Measurements from ENCODE around the gene PPP1R1B.

Gene PPP1R1B

DNA sequence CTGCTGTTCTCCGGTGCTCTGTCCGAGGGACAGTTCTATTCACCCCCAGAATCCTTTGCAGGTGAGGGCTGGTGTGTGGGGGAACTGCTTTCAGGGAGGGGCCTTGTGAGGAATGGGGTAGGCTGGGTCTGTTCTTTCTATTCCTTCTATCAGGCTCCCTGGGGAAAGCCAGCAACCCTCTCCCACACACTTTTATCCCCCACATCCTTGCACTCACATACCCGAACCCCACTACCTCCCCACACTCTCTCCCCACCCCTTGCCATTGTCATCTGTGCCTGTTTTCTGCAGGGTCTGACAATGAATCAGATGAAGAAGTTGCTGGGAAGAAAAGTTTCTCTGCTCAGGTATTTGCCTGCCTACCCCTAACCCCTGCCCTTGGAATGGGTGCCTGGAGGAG lies 32.0 kb downstream of the PPP1R1B start:
- DNase-seq = no peak

DNA sequence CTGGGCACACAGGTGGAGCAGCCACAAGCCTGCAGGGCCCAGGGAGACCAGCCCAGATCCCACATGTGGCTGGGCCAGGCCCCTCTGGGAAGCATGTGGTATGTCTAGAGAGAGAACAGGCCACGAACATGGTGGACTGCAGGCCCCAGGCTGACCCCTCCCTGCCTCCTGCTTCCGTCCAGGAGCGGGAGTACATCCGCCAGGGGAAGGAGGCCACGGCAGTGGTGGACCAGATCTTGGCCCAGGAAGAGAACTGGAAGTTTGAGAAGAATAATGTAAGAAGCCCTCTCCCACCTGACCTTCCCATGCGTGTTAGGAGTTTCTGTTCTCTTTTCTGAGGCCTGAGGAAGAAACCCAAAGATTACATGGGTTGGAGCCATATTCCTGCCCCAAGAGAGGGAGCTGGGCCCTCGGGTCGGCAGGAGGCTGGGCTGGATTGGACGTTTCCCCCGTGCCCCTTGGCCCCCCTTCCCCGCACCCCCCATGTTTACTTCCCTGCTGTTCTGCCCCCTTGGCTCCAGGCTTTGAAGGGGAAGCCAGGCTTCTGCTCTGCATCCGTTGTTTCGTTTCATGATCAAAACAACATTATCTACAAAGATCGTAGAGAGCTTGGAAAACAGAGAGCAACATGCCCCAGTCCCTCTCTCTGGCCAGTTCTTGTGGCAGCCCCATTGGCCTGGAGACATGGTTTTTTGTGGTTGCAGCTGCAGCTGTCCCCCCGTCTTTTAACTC lies 32.7 kb downstream of the PPP1R1B start:
- no peak for DNase-seq

DNA sequence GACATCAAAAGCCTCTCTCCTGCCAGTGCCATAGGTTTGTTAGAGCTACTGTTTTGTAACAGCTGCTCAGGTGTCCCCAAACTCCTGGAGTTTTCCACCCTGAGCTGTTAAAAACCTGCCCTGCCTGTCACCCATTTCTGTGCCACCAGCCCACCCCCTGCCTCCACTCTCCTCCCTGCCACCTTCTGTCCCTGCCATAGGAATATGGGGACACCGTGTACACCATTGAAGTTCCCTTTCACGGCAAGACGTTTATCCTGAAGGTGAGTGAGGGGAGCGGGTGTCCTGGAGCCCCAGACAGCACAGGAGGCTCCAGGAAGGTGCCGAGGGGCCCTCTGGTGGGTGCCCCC lies 33.2 kb downstream of the PPP1R1B start:
- DNase-seq = no peak

DNA sequence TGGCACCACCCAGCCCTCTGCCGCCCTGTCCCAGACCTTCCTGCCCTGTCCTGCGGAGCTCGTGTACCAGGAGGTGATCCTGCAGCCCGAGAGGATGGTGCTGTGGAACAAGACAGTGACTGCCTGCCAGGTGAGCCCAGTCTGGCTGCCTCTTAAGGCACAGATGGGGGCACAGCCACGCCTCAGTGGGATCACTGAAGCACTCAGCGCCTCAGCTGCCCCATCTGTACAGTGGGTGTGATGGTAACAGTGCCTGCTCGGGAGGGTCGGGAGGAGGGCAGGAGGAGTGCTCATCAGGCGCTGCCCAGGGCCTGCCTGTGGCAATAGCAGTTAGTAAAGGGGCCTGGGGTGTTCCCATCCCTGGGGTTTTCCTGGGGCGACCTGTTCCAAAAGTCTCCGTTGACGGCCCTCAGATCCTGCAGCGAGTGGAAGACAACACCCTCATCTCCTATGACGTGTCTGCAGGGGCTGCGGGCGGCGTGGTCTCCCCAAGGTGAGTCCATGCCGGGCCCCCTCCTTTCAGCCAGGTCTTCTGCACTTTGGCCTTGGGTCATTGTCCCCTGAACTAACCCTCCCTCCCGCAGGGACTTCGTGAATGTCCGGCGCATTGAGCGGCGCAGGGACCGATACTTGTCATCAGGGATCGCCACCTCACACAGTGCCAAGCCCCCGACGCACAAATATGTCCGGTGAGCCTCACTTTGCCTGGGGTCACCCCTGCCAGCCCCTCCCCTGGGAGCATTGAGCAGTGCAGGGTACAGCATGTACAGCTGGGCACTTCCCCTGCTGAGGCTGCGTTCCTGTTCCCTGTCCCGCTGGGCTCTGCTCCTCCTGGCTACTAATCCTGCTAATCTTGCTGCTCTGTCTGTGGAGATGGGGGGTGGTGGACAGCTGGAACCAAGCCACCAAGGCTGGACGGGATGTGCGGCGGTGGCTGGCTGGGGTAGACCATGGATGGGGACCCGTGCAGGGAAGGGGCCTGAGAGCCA lies 33.9 kb downstream of the PPP1R1B start:
- no peak for DNase-seq

DNA sequence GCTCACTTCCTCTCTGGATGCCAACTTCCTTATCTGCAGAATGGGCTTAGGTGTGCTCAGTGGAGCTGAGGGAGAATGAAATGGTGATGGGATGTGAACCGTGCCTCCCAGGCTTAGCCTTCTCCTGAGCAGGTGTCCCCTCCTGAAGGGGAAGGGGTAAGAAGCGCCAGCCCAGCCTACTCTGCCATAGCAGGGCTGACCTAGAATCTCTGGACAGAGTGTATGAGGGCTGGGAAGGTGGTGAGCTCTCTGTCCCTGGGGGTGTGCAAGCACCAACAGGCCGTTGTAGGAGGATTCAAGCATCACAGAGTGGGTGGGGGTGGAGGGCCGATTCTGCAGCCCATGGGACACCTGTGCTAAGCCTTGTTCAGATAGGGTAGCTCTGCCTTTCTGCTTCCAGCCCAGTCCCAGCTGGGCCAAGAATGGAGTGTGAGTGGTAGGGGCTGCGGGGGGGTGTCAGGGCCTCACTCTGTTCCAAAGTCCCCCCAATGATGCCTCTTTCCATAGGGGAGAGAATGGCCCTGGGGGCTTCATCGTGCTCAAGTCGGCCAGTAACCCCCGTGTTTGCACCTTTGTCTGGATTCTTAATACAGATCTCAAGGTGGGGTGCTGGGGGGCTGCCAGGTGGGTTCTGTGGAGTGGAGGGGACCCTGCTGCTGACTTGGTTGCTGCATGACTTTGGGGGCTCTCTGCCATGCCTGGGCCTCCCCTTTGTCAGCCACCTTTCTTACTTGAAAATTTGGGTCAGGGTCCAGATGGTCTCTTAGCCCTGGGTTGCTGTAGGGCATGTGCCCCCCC lies 35.2 kb downstream of the PPP1R1B start:
- DNase-seq = no peak

DNA sequence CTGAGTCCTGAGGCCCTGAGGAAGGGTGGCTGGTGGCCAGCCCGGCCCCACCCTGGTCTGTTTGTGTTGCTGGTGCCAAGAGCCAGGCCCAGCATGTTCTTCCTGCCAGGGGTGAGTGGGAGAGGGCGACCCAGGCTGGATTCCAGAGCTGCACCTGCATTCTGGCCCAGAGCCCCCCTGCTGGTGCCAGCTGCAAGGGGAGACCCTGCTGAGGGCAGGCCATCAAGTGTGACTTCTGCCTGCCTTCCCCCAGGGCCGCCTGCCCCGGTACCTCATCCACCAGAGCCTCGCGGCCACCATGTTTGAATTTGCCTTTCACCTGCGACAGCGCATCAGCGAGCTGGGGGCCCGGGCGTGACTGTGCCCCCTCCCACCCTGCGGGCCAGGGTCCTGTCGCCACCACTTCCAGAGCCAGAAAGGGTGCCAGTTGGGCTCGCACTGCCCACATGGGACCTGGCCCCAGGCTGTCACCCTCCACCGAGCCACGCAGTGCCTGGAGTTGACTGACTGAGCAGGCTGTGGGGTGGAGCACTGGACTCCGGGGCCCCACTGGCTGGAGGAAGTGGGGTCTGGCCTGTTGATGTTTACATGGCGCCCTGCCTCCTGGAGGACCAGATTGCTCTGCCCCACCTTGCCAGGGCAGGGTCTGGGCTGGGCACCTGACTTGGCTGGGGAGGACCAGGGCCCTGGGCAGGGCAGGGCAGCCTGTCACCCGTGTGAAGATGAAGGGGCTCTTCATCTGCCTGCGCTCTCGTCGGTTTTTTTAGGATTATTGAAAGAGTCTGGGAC lies 36.0 kb downstream of the PPP1R1B start:
- DNase-seq = peak; percentile 41

DNA sequence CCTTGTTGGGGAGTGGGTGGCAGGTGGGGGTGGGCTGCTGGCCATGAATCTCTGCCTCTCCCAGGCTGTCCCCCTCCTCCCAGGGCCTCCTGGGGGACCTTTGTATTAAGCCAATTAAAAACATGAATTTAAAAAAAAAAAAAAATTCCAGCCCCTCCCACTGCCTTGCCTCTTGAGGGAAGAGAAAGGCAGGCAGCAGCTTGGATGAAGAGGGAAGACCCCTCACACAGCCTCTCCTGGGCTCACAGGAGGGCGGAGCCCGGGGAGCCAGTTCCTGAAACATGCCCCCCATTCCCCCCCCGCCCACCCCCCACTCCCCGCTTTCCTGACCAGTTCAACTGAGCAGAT lies 36.6 kb downstream of the PPP1R1B start:
- DNase-seq = no peak

DNA sequence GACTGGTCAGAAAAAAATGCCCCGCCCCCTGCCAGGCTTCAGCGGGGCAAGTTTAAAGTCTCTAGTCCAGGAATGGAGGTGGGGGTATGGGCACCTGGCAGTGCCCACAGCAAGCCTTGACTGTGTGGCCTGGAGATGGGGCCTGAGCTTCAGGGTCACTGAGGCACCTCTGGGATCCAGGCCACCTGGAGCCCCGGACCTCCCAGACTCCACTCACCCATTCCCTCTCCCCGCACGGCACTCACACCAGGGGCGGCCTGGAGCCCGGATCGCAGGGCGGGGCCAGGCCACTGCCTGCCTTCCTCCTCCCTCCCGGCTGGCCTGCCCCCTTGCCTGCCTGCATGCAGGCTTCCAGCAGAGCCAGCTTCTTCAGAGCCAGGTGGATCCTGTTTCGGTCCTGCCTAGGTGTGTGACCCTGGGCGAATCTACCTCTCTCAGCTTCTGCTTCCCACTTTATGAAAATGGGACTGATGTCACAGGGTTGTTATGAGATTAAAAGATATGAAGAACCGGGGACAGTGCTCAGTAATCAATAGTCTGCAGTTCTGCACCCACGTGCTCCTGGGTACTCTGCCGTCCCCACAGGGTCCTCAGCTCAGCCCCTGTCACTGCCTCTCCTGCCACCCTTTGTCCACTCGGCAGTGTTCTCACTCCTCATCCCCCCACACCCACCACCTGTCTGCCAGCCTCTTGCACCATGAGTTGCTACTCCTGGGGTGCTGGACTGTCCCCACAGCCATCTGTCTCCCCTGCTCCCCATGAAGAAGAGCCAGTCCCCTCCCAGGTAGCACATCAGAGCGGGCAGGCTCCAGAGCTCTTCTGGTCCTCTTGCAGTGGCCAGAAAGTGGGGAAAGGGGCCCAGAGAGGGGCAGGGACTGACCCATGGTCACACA lies 37.2 kb downstream of the PPP1R1B start:
- no peak for DNase-seq

DNA sequence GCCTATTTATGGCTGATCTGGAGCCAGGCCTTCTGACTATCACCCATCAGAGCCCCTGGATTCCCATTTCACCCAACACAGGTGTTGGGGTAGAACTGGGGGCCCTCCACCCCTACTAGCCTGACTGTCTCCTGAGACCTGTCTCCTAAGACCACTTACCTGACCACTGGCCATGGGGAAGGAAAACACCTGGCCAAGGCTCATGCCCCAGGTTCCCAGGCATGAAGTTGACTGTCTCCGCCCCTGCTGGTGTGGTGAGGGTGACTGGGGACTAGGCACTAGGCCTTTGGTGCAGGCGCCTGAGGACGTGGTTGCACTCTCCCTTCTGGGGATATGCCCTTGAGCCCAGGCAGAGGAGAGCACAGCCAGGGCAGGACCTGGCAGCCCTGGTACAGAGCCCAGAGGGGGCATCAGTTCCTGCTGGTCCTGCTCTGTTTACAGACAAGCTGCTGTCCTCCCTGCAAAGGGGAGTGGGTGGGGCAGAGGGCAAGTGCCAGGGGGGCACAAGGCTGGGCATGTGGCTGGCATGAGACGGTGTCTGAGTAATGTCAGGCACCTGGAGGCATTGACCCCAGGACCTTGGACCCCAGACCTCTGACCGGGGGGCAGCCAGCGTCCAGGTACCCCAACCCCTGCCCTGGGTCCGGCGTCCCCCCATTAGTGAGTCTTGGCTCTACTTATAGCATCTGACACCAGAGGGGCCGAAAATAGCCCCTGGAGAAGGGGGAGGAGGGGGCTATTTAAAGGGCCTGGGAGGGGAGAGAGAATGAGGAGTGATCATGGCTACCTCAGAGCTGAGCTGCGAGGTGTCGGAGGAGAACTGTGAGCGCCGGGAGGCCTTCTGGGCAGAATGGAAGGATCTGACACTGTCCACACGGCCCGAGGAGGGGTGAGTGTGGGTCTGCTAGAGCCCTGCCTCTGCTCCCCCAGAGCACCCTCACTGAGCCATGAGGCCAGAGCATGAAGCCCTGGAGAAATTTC lies 38.1 kb downstream of the PPP1R1B start, which contains the start of gene TCAP:
TSS of gene TCAP (plus strand) at position 769 of the 981 bp plus-strand sequence. CDS start at position 780, 11 bp downstream.
- no peak for DNase-seq

DNA sequence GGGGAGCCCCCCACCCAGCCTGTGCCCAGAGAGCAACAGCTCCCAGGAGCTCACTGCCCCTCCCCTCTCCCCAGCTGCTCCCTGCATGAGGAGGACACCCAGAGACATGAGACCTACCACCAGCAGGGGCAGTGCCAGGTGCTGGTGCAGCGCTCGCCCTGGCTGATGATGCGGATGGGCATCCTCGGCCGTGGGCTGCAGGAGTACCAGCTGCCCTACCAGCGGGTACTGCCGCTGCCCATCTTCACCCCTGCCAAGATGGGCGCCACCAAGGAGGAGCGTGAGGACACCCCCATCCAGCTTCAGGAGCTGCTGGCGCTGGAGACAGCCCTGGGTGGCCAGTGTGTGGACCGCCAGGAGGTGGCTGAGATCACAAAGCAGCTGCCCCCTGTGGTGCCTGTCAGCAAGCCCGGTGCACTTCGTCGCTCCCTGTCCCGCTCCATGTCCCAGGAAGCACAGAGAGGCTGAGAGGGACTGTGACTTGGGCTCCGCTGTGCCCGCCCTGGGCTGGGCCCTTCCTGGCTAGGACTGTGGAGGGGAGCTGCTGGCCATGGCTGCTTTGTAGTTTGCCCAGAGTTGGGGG lies 39.0 kb downstream of the PPP1R1B start:
- peak; percentile 74 for DNase-seq

DNA sequence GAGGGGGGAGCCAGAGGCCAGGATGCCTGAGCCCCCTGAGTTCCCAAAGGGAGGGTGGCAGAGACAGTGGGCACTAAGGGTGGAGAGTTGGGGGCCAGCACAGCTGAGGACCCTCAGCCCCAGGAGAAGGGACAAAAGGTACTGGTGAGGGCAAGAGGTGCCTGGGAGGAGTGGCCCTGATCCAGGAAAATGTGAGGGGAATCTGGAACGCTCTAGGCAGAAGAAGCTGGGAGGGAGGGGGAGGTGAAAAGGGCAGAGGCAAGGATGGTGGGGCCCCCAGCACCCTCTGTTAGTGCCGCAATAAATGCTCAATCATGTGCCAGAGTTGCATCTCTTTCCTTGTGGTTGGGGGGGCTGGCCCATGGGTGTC lies 39.5 kb downstream of the PPP1R1B start:
- no peak for DNase-seq

DNA sequence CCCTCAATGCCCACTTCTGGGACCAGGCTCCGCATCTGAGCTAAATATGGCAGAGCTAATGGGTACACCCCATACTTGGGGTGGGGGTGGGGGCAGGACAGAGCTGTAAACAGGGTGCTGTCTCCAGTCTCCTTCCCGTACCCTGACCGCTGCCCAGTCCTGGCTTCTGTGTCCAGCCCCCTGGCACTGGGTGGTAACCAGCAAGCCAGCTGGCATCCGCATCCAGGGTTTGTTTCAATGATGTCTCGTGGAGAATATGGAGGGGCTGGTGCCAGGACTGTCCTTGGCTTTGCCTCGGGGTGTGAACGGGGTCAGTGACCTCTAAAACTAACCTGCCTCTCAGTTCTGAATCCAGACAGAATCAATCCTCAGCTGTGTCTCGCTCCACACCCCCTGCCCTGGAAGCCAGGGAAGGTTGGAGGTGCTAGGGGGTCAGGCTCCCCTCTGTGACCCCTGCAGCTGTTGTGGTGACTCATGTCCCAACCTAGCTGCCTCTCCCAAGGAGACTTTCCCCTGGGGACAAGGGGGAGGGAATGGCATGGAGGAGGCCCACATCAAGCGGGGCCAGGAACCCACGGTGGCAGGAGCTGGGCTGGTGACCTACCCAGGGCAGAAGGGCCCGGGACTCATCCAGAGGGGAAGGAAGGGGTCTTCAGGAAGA lies 40.0 kb downstream of the PPP1R1B start:
- no peak for DNase-seq

DNA sequence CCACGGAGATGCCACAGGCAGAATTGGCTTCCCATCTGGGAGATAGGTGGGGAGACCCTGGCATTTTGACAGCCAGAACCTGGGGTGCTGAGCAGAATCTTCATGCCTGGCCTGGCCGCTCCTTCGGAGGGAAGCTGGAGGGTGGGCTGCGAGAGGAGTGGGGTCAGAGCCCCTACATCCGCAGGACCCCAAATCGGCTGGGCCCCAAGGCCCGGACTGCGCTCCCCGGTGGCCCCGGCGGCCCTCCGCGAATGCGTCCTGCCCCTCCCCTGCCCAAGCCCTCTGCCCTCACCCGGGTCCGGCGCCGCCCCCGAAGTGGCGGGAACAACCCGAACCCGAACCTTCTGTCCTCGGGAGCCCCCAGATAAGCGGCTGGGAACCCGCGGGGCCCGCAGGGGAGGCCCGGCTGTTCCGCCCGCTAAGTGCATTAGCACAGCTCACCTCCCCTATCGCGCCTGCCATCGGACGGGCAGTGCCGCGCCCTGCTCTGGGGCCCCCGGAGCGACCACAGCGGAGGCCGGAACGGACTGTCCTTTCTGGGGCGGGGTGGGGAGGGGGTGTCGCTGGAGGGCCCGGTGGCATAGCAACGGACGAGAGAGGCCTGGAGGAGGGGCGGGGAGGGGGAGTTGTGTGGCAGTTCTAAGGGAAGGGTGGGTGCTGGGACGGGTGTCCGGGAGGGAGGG lies 40.7 kb downstream of the PPP1R1B start:
- DNase-seq = no peak

DNA sequence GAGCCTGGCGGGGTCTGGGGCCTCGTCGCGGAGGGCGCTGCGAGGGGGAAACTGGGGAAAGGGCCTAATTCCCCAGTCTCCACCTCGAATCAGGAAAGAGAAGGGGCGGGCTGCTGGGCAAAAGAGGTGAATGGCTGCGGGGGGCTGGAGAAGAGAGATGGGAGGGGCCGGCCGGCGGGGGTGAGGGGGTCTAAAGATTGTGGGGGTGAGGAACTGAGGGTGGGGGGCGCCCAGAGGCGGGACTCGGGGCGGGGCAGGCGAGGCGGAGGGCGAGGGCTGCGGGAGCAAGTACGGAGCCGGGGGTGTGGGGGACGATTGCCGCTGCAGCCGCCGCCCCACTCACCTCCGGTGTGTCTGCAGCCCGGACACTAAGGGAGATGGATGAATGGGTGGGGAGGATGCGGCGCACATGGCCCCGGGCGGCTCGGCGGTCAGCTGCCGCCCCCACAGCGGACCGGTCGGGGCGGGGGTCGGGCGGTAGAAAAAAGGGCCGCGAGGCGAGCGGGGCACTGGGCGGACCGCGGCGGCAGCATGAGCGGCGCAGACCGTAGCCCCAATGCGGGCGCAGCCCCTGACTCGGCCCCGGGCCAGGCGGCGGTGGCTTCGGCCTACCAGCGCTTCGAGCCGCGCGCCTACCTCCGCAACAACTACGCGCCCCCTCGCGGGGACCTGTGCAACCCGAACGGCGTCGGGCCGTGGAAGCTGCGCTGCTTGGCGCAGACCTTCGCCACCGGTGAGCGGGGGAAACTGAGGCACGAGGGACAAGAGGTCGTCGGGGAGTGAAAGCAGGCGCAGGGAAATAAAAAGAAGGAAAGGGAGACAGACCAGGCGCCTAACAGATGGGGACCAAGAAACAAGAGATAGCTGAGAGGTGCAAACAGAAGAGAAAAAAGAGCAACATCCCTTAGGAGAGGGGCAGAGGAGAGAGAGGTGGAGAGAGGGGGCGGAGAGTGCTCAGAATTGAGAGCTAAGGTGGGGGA lies 41.5 kb downstream of the PPP1R1B start, which contains the start of gene PNMT:
TSS of gene PNMT (plus strand) at position 509 of the 980 bp plus-strand sequence. CDS start at position 532, 23 bp downstream.
- DNase-seq = peak; percentile 66

DNA sequence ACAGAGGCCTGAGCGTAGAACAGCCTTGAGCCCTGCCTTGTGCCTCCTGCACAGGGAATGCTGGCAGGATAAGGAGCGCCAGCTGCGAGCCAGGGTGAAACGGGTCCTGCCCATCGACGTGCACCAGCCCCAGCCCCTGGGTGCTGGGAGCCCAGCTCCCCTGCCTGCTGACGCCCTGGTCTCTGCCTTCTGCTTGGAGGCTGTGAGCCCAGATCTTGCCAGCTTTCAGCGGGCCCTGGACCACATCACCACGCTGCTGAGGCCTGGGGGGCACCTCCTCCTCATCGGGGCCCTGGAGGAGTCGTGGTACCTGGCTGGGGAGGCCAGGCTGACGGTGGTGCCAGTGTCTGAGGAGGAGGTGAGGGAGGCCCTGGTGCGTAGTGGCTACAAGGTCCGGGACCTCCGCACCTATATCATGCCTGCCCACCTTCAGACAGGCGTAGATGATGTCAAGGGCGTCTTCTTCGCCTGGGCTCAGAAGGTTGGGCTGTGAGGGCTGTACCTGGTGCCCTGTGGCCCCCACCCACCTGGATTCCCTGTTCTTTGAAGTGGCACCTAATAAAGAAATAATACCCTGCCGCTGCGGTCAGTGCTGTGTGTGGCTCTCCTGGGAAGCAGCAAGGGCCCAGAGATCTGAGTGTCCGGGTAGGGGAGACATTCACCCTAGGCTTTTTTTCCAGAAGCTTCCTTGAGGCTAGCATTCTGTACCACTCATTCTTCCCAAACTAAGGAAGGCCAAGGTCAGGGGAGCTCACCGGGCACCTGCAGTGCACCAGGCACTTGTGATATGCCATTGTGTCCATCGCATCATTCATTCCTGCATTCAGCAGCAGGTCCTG lies 43.4 kb downstream of the PPP1R1B start:
- DNase-seq = no peak

DNA sequence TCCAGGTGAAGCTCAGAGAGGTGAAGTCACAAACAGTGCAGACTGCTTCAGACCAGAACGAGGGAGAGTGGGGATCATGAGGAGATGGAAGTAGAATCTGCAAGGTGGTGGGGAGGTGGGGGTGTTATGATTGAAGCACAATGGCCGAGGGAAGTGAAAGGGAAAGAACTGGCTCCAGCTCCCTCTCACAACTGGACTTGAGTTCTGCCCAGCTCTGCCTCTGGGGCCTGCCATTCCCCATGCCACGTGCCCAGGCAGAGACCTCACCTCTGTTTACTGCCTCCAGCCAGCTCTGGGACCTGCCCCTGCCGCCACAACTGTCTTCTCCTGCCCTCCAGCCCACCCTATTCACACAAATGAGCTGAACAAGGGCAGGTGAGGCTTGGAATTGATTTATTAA lies 44.0 kb downstream of the PPP1R1B start:
- no peak for DNase-seq
